ENCODE data around the gene FAM24A. TPM values are rescaled to one million over a fixed set of nuclear protein-coding genes. Genes with fewer than 3 reads are reported as not detected.

FAM24A gene
- total and polyA plus RNA-seq, 7 donors: not detected

GRCh38 chr10:122877264-122877663 lies 33.1 kb upstream of the FAM24A start:
- Histone ChIP-seq H3K27ac (no peak overlapping the region), H3K36me3 (ENCODE audit: insufficient read depth in 1 of 2, low read depth in 1 of 2) (no peaks in the 10 kb centered on the region), H3K4me1 (peaks cover 4% of the 10 kb centered on the region), H3K27me3 (ENCODE audit: insufficient read depth in 3 of 3, low read length in 2 of 3) (peaks cover 0 to 11% (median 4%) of the 10 kb centered on the region in 3 donors), H3K9me3 (no peaks in the 10 kb centered on the region), H3K4me3 (no peak overlapping the region)
- intact Hi-C loops (cut with DNase I): no loop called here
- WGBS, 3 donors: 76 to 83% (median 82%) methylated on average over 1 of the region's 1 CpG
- no peak for TF ChIP-seq CTCF (IDR thresholded peaks at IDR 0.05)
- no peak for ATAC-seq
- no peak for DNase-seq

GRCh38 chr10:122878799-122879338 lies 31.5 kb upstream of the FAM24A start:
- no peak for TF ChIP-seq CTCF (IDR thresholded peaks at IDR 0.05)
- DNase-seq (no peak), ATAC-seq (peak in 2 of 4 donors; percentile 14 to 44)
- H3K27ac ChIP-seq: no peak overlapping the region
- no peaks in the 10 kb centered on the region for H3K9me3 ChIP-seq
- peaks cover 4% of the 10 kb centered on the region for H3K4me1 ChIP-seq
- H3K36me3 ChIP-seq (ENCODE audit: insufficient read depth in 1 of 2, low read depth in 1 of 2): no peaks in the 10 kb centered on the region
- peak overlapping the region; percentile 71 for H3K4me3 ChIP-seq
- H3K27me3 ChIP-seq (ENCODE audit: insufficient read depth in 3 of 3, low read length in 2 of 3): peaks cover 0 to 12% (median 4%) of the 10 kb centered on the region in 3 donors
- WGBS, 3 donors: 45 to 64% (median 46%) methylated on average over 14 of the region's 14 CpGs
- intact Hi-C loops (cut with DNase I): no loop called here

GRCh38 chr10:122879339-122880273 lies 30.8 kb upstream of the FAM24A start, which contains the start of gene FAM24B:
TSS of gene FAM24B (minus strand) at chr10:122879581. CDS start at chr10:122850515, 29,066 bp downstream.
- ATAC-seq (peak; percentile 86 to 99 (median 96)), DNase-seq (peak; percentile 92 to 96)
- H3K27ac ChIP-seq: no peak within 1 kb of the TSS
- no peaks in the 10 kb centered on the region for H3K36me3 ChIP-seq (ENCODE audit: insufficient read depth in 1 of 2, low read depth in 1 of 2)
- H3K27me3 ChIP-seq (ENCODE audit: insufficient read depth in 3 of 3, low read length in 2 of 3): peaks cover 0 to 15% (median 4%) of the 10 kb centered on the region in 3 donors
- peaks cover 4% of the 10 kb centered on the region for H3K4me1 ChIP-seq
- 3 to 4% (median 4%) methylated on average over 85 to 95 of the region's 95 CpGs for WGBS, 3 donors
- peak within 1 kb of the TSS; percentile 71 for H3K4me3 ChIP-seq
- H3K9me3 ChIP-seq: no peaks in the 10 kb centered on the region
- TF ChIP-seq CTCF (IDR thresholded peaks at IDR 0.05): no peak
- intact Hi-C loops (cut with DNase I): no loop called here

- no peak for DNase-seq
- Histone ChIP-seq H3K27ac (no peak overlapping the region), H3K27me3 (ENCODE audit: insufficient read depth in 3 of 3, low read length in 2 of 3) (peaks cover 0 to 15% (median 4%) of the 10 kb centered on the region in 3 donors), H3K4me1 (peaks cover 4% of the 10 kb centered on the region), H3K36me3 (ENCODE audit: insufficient read depth in 1 of 2, low read depth in 1 of 2) (no peaks in the 10 kb centered on the region), H3K4me3 (no peak overlapping the region), H3K9me3 (no peaks in the 10 kb centered on the region)
- intact Hi-C loops (cut with DNase I): no loop called here
- no peak for ATAC-seq
- no peak for TF ChIP-seq CTCF (IDR thresholded peaks at IDR 0.05)
Measured at GRCh38 chr10:122882766-122883165, 27.6 kb upstream of the FAM24A start.
